ENCODE results near the gene DOP1A.

The DOP1A gene, protein sequence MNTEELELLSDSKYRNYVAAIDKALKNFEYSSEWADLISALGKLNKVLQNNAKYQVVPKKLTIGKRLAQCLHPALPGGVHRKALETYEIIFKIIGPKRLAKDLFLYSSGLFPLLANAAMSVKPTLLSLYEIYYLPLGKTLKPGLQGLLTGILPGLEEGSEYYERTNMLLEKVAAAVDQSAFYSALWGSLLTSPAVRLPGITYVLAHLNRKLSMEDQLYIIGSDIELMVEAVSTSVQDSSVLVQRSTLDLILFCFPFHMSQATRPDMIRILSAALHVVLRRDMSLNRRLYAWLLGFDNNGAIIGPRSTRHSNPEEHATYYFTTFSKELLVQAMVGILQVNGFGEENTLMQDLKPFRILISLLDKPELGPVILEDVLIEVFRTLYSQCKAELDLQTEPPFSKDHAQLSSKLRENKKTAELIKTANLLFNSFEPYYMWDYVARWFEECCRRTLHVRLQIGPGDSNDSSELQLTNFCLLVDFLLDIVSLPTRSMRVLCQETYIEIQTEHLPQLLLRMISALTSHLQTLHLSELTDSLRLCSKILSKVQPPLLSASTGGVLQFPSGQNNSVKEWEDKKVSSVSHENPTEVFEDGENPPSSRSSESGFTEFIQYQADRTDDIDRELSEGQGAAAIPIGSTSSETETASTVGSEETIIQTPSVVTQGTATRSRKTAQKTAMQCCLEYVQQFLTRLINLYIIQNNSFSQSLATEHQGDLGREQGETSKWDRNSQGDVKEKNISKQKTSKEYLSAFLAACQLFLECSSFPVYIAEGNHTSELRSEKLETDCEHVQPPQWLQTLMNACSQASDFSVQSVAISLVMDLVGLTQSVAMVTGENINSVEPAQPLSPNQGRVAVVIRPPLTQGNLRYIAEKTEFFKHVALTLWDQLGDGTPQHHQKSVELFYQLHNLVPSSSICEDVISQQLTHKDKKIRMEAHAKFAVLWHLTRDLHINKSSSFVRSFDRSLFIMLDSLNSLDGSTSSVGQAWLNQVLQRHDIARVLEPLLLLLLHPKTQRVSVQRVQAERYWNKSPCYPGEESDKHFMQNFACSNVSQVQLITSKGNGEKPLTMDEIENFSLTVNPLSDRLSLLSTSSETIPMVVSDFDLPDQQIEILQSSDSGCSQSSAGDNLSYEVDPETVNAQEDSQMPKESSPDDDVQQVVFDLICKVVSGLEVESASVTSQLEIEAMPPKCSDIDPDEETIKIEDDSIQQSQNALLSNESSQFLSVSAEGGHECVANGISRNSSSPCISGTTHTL (N-terminal part only)

DNA sequence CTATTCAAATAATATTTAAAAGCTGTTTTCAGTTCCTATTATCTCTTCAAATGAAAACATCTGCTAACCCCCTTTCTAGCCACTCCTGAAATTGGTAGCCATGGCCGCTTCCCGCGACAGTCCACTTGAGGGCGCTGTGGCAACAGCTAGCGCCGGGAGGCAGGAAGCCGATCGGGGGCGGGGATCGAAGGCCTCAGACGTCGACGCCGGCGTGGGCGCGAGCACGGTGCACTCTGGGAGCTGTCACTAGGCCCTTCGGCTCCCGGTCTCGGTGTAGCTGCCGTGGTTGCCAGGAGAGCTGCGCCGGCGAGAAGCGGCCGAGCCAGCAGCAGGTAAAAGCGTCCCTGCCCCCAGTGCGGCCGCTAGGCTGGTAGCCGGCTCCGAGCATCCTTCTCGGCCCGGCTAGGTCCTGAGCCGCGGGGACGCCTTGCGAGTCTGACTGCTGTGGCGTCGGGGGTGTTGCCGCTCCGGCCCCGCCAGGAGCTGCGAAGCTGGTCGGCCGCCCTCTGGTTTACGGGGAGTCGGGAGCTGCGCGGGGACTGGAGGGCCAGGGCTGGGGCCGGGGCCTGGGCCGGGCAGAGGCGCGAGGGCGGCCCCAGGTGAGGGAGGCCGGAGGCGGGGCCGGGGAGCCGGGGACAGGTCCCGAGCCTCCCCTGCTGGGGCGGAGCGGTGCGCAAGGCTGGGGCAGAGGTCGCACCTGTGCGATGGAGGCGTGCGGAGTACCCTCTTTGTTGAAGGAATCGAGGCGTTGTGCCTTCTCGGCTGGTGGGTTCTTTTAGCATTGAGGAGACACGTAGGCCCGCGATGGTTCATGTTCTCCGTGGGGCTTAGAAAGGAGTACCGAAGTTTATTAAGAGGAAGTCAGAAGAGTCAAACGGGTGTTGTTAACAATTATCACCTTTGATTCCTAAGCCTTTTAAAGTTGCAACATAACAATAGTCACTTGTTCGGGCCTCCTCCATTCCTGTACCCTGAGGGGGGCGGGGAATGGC lies at the start of gene DOP1A:
DOP1A (plus strand) TSS at position 224 of the 992 bp plus-strand sequence. CDS start 29,307 bp downstream, outside the sequence.
- peak; percentile 40 to 93 (median 88) for DNase-seq

DNA sequence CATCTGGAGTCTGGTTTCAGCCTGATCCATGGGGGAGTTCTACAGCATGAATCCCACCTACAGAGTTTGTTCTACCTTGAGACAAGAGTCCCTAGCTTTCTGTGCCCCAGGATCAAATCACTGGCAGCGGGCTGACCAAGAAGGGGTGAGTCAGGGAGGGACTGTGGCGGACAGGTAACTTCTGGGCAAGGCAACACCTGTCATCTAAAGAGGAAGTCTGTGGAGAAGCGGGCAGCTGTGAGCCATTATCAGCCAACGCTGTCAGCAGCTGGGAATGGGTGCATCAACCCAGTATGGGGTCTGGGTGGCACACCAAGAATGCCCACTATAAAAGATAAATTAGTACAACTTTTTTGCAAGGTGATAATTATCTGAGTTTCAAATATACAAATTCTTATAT lies 47.7 kb upstream of the DOP1A start:
- no peak for DNase-seq

GRCh38 chr6:83031689-83032088 lies 35.8 kb upstream of the DOP1A start:
- no peak for DNase-seq

- DNase-seq, result no peak
These were observed 29.2 kb upstream of the DOP1A start for GRCh38 chr6:83038246-83038645.

DNA sequence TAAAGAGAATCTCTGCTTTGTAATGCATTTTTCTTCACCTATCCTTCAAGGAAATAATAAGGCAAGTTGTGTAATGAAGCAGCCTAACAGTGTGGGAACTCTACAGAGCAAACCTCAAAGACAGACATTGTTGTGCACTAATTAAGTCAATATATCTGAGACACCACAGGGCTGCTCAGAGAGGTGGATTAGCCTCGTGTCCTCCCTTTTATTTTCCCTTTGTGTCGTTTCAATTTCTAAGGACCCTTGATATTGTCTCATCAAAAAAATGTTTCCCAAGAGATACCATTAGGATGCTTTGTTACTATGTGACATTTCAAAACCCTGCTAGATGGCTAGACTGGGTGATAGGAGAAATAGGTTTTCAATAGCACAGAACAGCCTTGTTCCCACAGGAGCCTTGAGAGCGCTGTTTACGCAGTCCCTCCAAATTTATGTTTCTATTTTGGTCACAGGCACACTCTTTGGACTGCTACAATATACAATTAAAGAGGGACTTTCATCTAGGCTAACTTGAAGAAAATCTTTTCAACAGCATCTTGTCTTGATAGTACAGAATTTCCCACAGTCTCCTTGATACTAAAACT lies 24.9 kb upstream of the DOP1A start:
- DNase-seq, result no peak

DNA sequence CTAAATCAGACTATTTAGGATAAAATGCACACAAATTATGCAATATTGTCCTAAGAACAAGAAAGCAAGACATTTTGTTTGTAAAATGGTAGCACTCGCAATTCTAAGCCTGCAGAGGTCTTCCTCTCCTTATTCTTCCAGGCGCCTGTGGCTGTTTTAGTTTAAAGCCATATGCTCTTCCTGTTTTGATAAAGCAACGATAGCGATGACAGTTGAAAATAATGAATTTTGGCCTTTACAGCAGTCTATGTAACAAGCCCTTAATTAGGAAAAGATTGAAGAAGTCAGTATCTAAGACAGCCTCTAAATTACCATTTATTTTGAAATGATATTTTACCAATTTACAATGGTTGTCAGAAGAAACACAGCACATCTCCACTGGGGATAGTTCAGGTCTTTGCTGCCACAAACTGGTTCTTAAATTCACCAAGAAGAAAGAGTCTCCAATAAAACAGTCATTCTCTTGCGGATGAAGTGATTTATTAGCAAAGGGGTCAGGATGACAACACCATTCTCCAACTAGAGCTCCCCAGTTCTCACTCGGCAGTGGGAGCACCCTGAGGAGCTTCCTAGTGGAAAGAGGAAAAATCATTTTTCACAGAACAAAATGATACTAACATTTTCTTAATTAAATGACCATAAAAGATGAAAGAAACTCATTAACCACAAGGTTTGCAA lies 23.2 kb upstream of the DOP1A start:
- DNase-seq, result no peak

DNA sequence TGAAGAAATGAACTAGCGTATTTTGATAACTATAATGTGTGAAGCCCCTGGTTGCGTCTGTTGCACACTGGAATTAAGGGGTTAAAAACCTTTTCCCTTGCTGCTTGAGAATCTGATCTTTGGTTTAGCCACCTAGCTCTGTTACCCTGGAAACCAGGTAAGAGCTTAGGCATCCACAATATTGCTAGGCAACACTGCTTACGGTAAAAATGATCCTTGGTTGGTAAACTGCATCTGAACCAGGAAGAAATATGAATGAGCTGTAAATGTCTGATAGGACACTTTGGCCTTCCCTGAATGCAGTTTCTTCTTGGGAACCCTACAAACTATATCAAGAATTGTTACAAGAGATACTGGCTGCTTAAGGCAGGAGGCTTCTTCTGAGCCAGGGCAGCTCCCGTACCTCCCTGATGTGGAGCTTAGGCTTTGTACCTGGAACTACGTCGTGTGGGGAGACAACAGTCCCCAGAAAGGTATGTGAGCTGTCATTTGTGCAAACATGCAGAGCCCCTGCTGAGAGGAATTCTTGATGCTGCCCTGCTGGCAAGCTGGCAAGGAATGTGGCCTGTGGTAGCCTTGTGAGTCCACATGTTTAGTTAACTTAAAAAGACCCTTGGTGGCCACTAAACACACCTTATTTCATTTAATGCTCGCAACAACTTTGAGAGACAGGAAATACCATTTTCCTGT lies 20.3 kb upstream of the DOP1A start:
- no peak for DNase-seq

DNA sequence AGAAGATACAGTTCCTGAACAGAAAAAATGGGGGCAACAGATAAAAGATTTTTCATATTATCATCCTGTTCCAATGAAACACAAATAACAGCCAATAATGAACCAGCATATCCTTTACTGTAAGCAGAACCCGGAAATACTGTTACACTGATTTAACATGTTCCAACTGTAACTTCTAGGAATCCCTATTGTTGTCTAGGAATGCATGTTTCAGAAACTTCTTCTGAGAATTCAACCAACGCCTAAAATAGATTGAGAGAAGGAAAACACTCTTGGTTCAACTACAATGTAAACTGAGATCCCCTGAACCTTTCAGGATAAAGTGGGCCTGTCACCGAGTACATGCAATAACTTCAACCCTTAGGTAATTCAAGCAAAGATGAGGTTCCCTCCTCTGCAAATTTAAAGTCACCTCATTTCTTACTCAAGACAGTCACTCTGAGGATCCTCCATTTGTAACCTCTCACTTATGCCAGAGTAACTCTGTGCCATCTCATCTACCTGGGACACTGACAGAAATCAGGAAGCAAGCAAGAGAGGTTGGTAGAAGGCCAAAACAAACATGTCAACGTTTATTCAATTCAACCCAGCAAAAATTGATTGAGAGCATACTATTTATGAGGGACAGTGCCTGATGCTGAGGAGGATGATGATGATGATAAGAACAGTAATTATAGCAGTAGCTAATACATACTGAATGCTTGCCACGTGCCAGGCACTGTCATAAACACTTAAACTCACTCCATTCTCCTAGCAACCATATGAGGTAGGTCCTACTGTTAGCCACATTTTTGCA lies 15.9 kb upstream of the DOP1A start:
- no peak for DNase-seq

GRCh38 chr6:83053678-83054077 lies 13.8 kb upstream of the DOP1A start:
- no peak for DNase-seq

- peak in 9 of 14 donors; percentile 3 to 44 (median 13) for DNase-seq
These were observed 12.0 kb upstream of the DOP1A start for GRCh38 chr6:83055366-83055964.

- DNase-seq, result peak in 3 of 14 donors; percentile 3 to 14 (median 5)
These were observed 9.7 kb upstream of the DOP1A start for GRCh38 chr6:83057705-83058321.

DNA sequence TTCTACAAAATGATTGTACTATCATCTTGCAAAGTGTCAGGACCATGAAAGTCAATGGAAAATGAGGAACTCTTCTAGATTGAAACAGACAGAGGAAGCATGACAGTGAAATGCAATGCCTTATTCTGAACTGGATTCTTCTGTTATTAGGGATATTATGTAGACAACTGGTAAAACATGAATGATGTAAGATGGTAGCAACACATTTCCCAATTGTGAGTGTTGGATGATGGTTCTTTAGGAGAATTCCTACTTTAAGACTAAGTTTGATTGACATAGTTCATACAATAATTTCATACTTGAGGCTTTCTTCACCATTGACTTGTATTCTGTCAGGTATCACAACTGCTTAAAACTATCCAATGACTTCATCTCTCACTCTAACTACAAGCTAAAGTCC lies 6.3 kb upstream of the DOP1A start:
- DNase-seq, result no peak

DNA sequence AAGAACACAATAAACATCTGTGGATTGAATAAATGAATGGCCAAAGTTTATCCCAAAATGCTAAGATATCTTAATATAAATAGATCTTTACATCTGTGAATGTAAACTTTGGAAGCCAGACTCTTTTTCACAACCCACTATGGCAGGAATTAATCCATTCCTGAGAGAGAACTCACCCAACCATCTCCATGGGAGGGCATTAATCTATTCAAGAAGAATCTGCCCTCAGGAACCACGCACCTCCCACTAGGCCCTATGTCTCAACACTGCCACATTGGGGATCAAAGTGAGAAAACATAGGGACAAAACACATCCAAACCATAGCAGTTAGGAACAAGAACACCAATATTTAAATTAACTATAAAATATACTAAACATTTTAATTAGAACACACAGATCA lies 5.2 kb upstream of the DOP1A start:
- no peak for DNase-seq

GRCh38 chr6:83065511-83066192 lies 1.8 kb upstream of the DOP1A start, which contains the start of gene UBE3D:
Gene UBE3D, minus strand, starts transcription at chr6:83065841. Its CDS starts 123 bp downstream, at chr6:83065718.
- peak; percentile 39 to 92 (median 81) for DNase-seq

DNA sequence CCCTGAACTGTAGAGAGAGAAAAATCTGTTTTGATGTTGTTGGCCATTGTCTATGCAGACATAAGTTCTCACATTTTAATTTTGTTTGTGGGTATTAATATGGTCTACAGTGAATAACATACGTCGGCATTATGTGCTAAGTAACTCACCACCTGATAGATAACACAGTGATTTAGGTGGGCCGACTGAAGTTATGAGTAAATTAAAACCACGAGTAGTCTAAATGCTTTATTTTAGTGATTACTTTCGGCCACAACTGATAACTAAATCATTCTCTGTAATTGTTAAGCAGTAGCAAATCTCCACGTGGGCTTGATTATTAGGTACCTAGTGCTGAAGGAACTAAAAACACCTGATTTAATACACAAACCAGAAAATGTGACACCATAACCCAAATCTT lies 1.1 kb downstream of the DOP1A start:
- no peak for DNase-seq

DNA sequence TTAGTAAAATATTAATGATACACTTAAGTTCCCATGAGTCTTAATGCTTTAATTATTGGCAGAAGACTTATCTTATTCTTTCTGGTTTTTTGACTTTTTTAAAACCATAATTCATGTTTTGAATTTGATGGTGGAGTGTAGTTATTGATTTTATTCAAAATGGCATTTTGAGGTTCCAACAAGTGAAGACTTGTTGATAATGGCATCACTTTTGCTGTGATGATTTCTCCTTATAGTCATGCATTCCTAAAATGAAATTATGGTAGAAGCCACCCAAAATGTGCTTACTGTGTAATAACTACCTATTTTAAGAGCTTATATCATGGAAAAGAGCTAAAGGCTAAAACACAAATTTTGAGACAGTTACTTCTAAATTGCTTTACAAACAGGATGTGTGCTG lies 2.2 kb downstream of the DOP1A start:
- no peak for DNase-seq

- DNase-seq, result no peak
These were observed 3.6 kb downstream of the DOP1A start for GRCh38 chr6:83071023-83071422.

Measured in C1 segment of cervical spinal cord (tissue), 14 donors.